A549 (cell line): ENCODE data around the gene TMEM198. TPM values are rescaled to one million over a fixed set of nuclear protein-coding genes. Genes with fewer than 3 reads are reported as not detected.

Experiments
- ATAC-seq, 2 experiments: fragments of 200-7000 bp in 1 of 2; fragments of >200 bp in 1 of 2; cut with Nextera tagmentation in 1 of 2; cut with Tn5 transposase in 1 of 2; 3 replicates each; pipeline versions ENCODE4 v1.8.0 to v1.9.1; 2018 to 2020; ENCODE audit warnings: mild to moderate bottlenecking in 1 of 2, moderate library complexity in 1 of 2
- CTCF ChIA-PET: fragments of 300-600 bp; sonication (Branson Sonifier 250); formaldehyde crosslinking; extraction: SDS; loops from one replicate; lab custom pipeline; 2021; ENCODE audit warnings: antibody characterized with exemption, inconsistent platforms; lab: Yijun Ruan, JAX
- POLR2A ChIA-PET: fragments of 350-600 bp; formaldehyde crosslinking; extraction: SDS; loops from one replicate; lab custom pipeline; 2021; ENCODE audit warnings: antibody characterized with exemption, inconsistent platforms; lab: Yijun Ruan, JAX
- DNase-seq, 2 experiments: peaks; one replicate each; pipeline versions ENCODE4 v3.0.0 to v3.0.0-alpha.2; 2011 to 2016; ENCODE audit warnings: low read depth in 1 of 2, low spot score in 1 of 2
- FAIRE-seq: peaks from 2 replicates; lab custom pipeline; 2011; peaks lifted over from hg19 to GRCh38; lab: Jason Lieb, UNC
- H3K27ac ChIP-seq, 2 experiments: fragments of >200 bp; sonication (Bioruptor Twin); formaldehyde crosslinking; 3 replicates each; pipeline ENCODE4 v1.5.1; 2016 to 2017
- H3K4me1 ChIP-seq: fragments of >200 bp; sonication (Bioruptor Twin); formaldehyde crosslinking; 3 replicates; pipeline ENCODE4 v1.6.1; 2016
- H3K4me2 ChIP-seq: fragments of >200 bp; sonication (Bioruptor Twin); formaldehyde crosslinking; 3 replicates; pipeline ENCODE4 v1.6.1; 2016
- H3K4me3 ChIP-seq: fragments of >200 bp; sonication (Bioruptor Twin); formaldehyde crosslinking; 3 replicates; pipeline ENCODE4 v1.5.1; 2016
- H3K9me3 ChIP-seq: fragments of >200 bp; sonication (Bioruptor Twin); formaldehyde crosslinking; 3 replicates; pipeline ENCODE4 v1.6.1; 2016
- BHLHE40 ChIP-seq: IDR thresholded peaks from 2 replicates; pipeline ENCODE4 v1.6.1; 2012; ENCODE audit warnings: low read depth, low read length, inconsistent platforms
- CEBPB ChIP-seq, 2 experiments: fragments of >200 bp in 1 of 2; sonication (Bioruptor Twin) in 1 of 2; formaldehyde crosslinking in 1 of 2; IDR thresholded peaks; 2 replicates each; pipeline ENCODE4 v1.6.1; 2012 to 2016
- CTCF ChIP-seq: fragments of >200 bp; sonication (Bioruptor Twin); formaldehyde crosslinking; IDR thresholded peaks from 3 replicates; pipeline ENCODE4 v1.5.1; 2016
- FOSL2 ChIP-seq, 2 experiments: fragments of 450-650 bp in 1 of 2; fragments of >200 bp in 1 of 2; sonication (Bioruptor Twin) in 1 of 2; formaldehyde crosslinking; IDR thresholded peaks; 2 replicates each; pipeline versions ENCODE4 v1.5.0 to v1.6.1; 2016 to 2020; ENCODE audit warnings: mild to moderate bottlenecking in 1 of 2, moderate library complexity in 1 of 2
- FOXS1 ChIP-seq: fragments of 250-450 bp; sonication (Bioruptor Pico); IDR thresholded peaks from 2 replicates; pipeline ENCODE4 v1.5.0; 2020; ENCODE audit warnings: mild to moderate bottlenecking, moderate library complexity
- GATA3 ChIP-seq: IDR thresholded peaks from 2 replicates; pipeline ENCODE4 v1.6.1; 2012; ENCODE audit warnings: borderline replicate concordance
- HOXB13 ChIP-seq: fragments of 250-450 bp; sonication (Bioruptor Pico); IDR thresholded peaks from 2 replicates; pipeline ENCODE4 v1.5.0; 2020; ENCODE audit warnings: low read depth, mild to moderate bottlenecking, moderate library complexity
- MYC ChIP-seq: IDR thresholded peaks from 2 replicates; pipeline ENCODE4 v1.6.1; 2012; ENCODE audit warnings: mild to moderate bottlenecking, inconsistent platforms, low read length, improper control_type of control experiment, borderline replicate concordance
- NPAS2 ChIP-seq: fragments of 250-450 bp; sonication (Bioruptor Pico); IDR thresholded peaks from 2 replicates; pipeline ENCODE4 v1.8.0; 2022; ENCODE audit warnings: mild to moderate bottlenecking, moderate library complexity, borderline replicate concordance
- RARB ChIP-seq: fragments of 250-450 bp; sonication (Bioruptor Pico); IDR thresholded peaks from 2 replicates; pipeline ENCODE4 v1.8.0; 2021; ENCODE audit warnings: mild to moderate bottlenecking, moderate library complexity
- REST ChIP-seq: fragments of 200-600 bp; sonication (generic); IDR thresholded peaks from 2 replicates; pipeline ENCODE4 v1.6.1; 2016; ENCODE audit warnings: antibody characterized with exemption, mild to moderate bottlenecking, moderate library complexity
- ZC3H11A ChIP-seq: fragments of 450-650 bp; IDR thresholded peaks from 2 replicates; pipeline ENCODE4 v1.6.1; 2014; ENCODE audit warnings: antibody characterized with exemption, mild to moderate bottlenecking
- WGBS: methylation state at CpG from one replicate; pipeline ENCODE4 v1.1.6; 2017; ENCODE audit errors: missing lambda C conversion rate; 5-methylcytosine and 5-hydroxymethylcytosine counted together
- polyA plus RNA-seq, 4 experiments: library from polyadenylated mRNA; depleted of rRNA in 3 of 4; stranded (reverse); fragments of >200 nt; fragmentation: RNase III in 1 of 4; extraction: RNeasy Plus Mini Kit Qiagen cat#74134 plus additional on column Dnase treatment in 1 of 4; gene quantifications; 2 replicates in 3 of 4; 3 replicates in 1 of 4; pipeline ENCODE4 v1.2.3, GENCODE V29; 2011 to 2017
- TF ChIP-seq, protein P1 (sequence below): IDR thresholded peaks from 2 replicates; pipeline ENCODE4 v1.6.1; 2012; ENCODE audit warnings: low read depth, borderline replicate concordance
- TF ChIP-seq, protein P2 (sequence below): IDR thresholded peaks from 2 replicates; pipeline ENCODE4 v1.6.1; 2012
- TF ChIP-seq, protein P3 (sequence below): fragments of >200 bp; sonication (Bioruptor Twin); formaldehyde crosslinking; IDR thresholded peaks from 2 replicates; pipeline ENCODE4 v1.6.1; 2016

Gene TMEM198
- polyA plus RNA-seq, 2 of the 4 experiments (the other 2 are of a cell fraction): 0.31 to 0.37 TPM

GRCh38 chr2:219507581-219508443, 36.0 kb upstream of the TMEM198 start:
- H3K4me2 ChIP-seq: no peak overlapping the region
- 48% methylated on average over 8 of the region's 8 CpGs for WGBS
- ChIA-PET CTCF (interaction anchor here (1.8 to 89.4 kb wide), 4 partner anchors 2 to 105 kb away, joined by 4 to 3291 read pairs (median 1652); partner anchors contain the start of genes ASIC4, CHPF, GMPPA and SPEG), POLR2A (interaction anchor here (1.3 kb wide), 1 partner anchor 10 kb away, joined by 9 read pairs; the partner anchor contains the start of gene GMPPA)
- H3K27ac ChIP-seq: no peak overlapping the region
- H3K9me3 ChIP-seq: no peaks in the 10 kb centered on the region
- no peak for TF ChIP-seq GATA3
- TF ChIP-seq REST: peak; percentile 49; the same call in 1 of the 2 replicates
- H3K4me3 ChIP-seq: no peak overlapping the region
- FAIRE-seq (no peak), ATAC-seq (no peak), DNase-seq (no peak)
- H3K4me1 ChIP-seq: peaks cover 12% of the 10 kb centered on the region

GRCh38 chr2:219508444-219508734, 35.4 kb upstream of the TMEM198 start:
- TF ChIP-seq HOXB13 (CRISPR knock-in tag): no peak
- no peak for TF ChIP-seq ZC3H11A
- no peak for TF ChIP-seq FOSL2 (IDR thresholded peaks at IDR 0.05)
- no peak for TF ChIP-seq FOSL2 (CRISPR knock-in tag; IDR thresholded peaks at IDR 0.05)
- TF ChIP-seq NPAS2 (CRISPR knock-in tag): no peak
- TF ChIP-seq, protein P1, sequence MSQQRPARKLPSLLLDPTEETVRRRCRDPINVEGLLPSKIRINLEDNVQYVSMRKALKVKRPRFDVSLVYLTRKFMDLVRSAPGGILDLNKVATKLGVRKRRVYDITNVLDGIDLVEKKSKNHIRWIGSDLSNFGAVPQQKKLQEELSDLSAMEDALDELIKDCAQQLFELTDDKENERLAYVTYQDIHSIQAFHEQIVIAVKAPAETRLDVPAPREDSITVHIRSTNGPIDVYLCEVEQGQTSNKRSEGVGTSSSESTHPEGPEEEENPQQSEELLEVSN: no peak
- TF ChIP-seq CEBPB (IDR thresholded peaks at IDR 0.05): no peak
- no peak for TF ChIP-seq BHLHE40
- no peak for TF ChIP-seq REST
- TF ChIP-seq, protein P2, sequence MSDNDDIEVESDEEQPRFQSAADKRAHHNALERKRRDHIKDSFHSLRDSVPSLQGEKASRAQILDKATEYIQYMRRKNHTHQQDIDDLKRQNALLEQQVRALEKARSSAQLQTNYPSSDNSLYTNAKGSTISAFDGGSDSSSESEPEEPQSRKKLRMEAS: no peak
- no peak for TF ChIP-seq MYC
- no peak for TF ChIP-seq CTCF
- TF ChIP-seq, protein P3, sequence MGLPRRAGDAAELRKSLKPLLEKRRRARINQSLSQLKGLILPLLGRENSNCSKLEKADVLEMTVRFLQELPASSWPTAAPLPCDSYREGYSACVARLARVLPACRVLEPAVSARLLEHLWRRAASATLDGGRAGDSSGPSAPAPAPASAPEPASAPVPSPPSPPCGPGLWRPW: no peak
- no peak for TF ChIP-seq FOXS1
- TF ChIP-seq RARB (CRISPR knock-in tag): no peak
- H3K4me2 ChIP-seq: no peak overlapping the region
- ATAC-seq: no peak
- ChIA-PET CTCF (interaction anchor here (2.7 to 89.4 kb wide), 3 partner anchors 2 to 106 kb away, joined by 14 to 3291 read pairs (median 3291); partner anchors contain the start of genes ASIC4, CHPF, GMPPA and SPEG), POLR2A (interaction anchor here (2.5 kb wide), 1 partner anchor 10 kb away, joined by 24 read pairs; the partner anchor contains the start of gene GMPPA)
- no peaks in the 10 kb centered on the region for H3K9me3 ChIP-seq
- peaks cover 12% of the 10 kb centered on the region for H3K4me1 ChIP-seq
- 79% methylated on average over 4 of the region's 4 CpGs for WGBS
- no peak overlapping the region for H3K27ac ChIP-seq
- FAIRE-seq: no peak
- DNase-seq: no peak
- H3K4me3 ChIP-seq: no peak overlapping the region
